Right lobe of liver (tissue), 6 donors: Measurements from ENCODE around the gene PEPD. TPM values are rescaled to one million over a fixed set of nuclear protein-coding genes. Genes with fewer than 3 reads are reported as not detected.

ENCODE experiments used
- ATAC-seq, 4 donors: fragments of 200-7000 bp; cut with Tn5 transposase; one replicate each; pipeline ENCODE4 v1.9.1; 2020; ENCODE audit warnings: mild to moderate bottlenecking in 4 of 4, moderate library complexity in 4 of 4
- DNase-seq, 3 donors: peaks; one replicate each; pipeline ENCODE4 v3.0.0-alpha.2; 2020
- H3K27ac ChIP-seq, 3 donors: fragments of 200-600 bp; one replicate each; pipeline ENCODE4 v1.8.0; 2022
- H3K27me3 ChIP-seq, 2 donors: fragments of 200-600 bp; one replicate each; pipeline ENCODE4 v1.8.0; 2022
- H3K36me3 ChIP-seq, 4 donors: fragments of 200-600 bp; sonication (generic) in 1 of 4; one replicate each; pipeline versions ENCODE4 v1.5.1 to v1.8.0; 2017 to 2022; ENCODE audit warnings: control low read depth in 1 of 4
- H3K4me1 ChIP-seq, 4 donors: fragments of 200-600 bp; sonication (generic) in 1 of 4; one replicate each; pipeline versions ENCODE4 v1.5.1 to v1.8.0; 2017 to 2022; ENCODE audit warnings: control low read depth in 1 of 4
- H3K4me3 ChIP-seq, 3 donors: fragments of 200-600 bp; one replicate each; pipeline ENCODE4 v1.8.0; 2022
- H3K9me3 ChIP-seq, 4 donors: fragments of 200-600 bp; sonication (generic) in 1 of 4; one replicate each; pipeline versions ENCODE4 v1.5.1 to v1.8.0; 2017 to 2022; ENCODE audit warnings: control low read depth in 1 of 4
- CTCF ChIP-seq, 4 donors: fragments of 200-600 bp in 3 of 4; fragments of 450-650 bp in 1 of 4; IDR thresholded peaks; one replicate each; pipeline versions ENCODE4 v1.5.1 to v1.8.0; 2016 to 2022; ENCODE audit warnings: antibody characterized with exemption in 4 of 4, mild to moderate bottlenecking in 2 of 4
- POLR2A ChIP-seq: fragments of 450-650 bp; IDR thresholded peaks from one replicate; pipeline ENCODE4 v1.6.1; 2017; ENCODE audit warnings: antibody characterized with exemption, mild to moderate bottlenecking
- WGBS: methylation state at CpG from one replicate; pipeline ENCODE4 v1.1.6; 2018; ENCODE audit warnings: low coverage, low lambda C conversion rate; ENCODE audit not compliant: insufficient coverage; ENCODE audit errors: missing lambda C conversion rate; 5-methylcytosine and 5-hydroxymethylcytosine counted together
- intact Hi-C, 2 donors: fragments of 100-400 bp; cut with DNase I; formaldehyde crosslinking; loops; one replicate each; pipeline versions ENCODE4 v1.11.2 to v1.14.1; 2022
- total RNA-seq, 6 experiments: library from RNA; depleted of rRNA in 2 of 6; stranded (reverse); fragments of >200 nt in 2 of 6; fragmentation: NEBNext Ultra II Directional in 3 of 6; extraction: Animal tissue kit (Norgen Biotek cat#: 25700) in 3 of 6; gene quantifications; one replicate each; pipeline versions ENCODE4 v1.1.0 to v1.2.4, GENCODE V29; 2016 to 2023
- donor health status: DM: no; HTN: yes; CAD: no.
- donor health status: DM: no; HTN: no; CAD: no.
- donor health status: DM: no; HTN: no; CAD: no.
- donor health status: DM: no; HTN: yes; CAD: no.
- donor health status: DM: no; HTN: yes; CAD: no.

The PEPD gene
- total RNA-seq, 6 experiments from 2014 or later: 121 to 261 (median 167) TPM

GRCh38 chr19:33400856-33401682, 120.5 kb downstream of the PEPD start:
- Histone ChIP-seq H3K36me3 (no peaks in the 10 kb centered on the region), H3K27ac (peak overlapping the region in 2 of 3 donors; percentile 96 to 99), H3K4me3 (peak overlapping the region in 1 of 3 donors; percentile 21), H3K4me1 (peaks cover 0 to 95% (median 48%) of the 10 kb centered on the region in 4 donors), H3K9me3 (no peaks in the 10 kb centered on the region), H3K27me3 (no peaks in the 10 kb centered on the region)
- ATAC-seq (peak in 2 of 4 donors; percentile 0 to 12), DNase-seq (peak; percentile 46 to 74 (median 66))
- WGBS: no CpG with 5 or more reads among the region's 24 CpGs
- intact Hi-C loops: loop anchor here (5.0 to 10.0 kb wide), 3 partner anchors 66 to 99 kb away; partner anchors contain the start of gene CEBPA (in 2 of the 2)
- peak; percentile 12 for TF ChIP-seq POLR2A
- TF ChIP-seq CTCF (IDR thresholded peaks at IDR 0.05): no peak

GRCh38 chr19:33399745-33400681, 121.6 kb downstream of the PEPD start:
- TF ChIP-seq POLR2A (peak; percentile 0), CTCF (IDR thresholded peaks at IDR 0.05) (peak in 2 of 4 donors; percentile 5 to 19)
- no peaks in the 10 kb centered on the region for H3K36me3 ChIP-seq
- peak; percentile 75 to 95 (median 91) for DNase-seq
- no peaks in the 10 kb centered on the region for H3K9me3 ChIP-seq
- 25% methylated on average over 12 of the region's 22 CpGs for WGBS
- H3K4me3 ChIP-seq: peak overlapping the region in 1 of 3 donors; percentile 21
- ATAC-seq: peak; percentile 44 to 66 (median 61)
- intact Hi-C loops: loop anchor here (5.0 to 10.0 kb wide), 3 partner anchors 65 to 98 kb away; partner anchors contain the start of gene CEBPA (in 2 of the 2)
- H3K27ac ChIP-seq: peak overlapping the region in 2 of 3 donors; percentile 96 to 99
- H3K27me3 ChIP-seq: no peaks in the 10 kb centered on the region
- peaks cover 0 to 95% (median 49%) of the 10 kb centered on the region in 4 donors for H3K4me1 ChIP-seq

- TF ChIP-seq POLR2A: no peak
- TF ChIP-seq CTCF (IDR thresholded peaks at IDR 0.05): no peak
- WGBS: 87% methylated on average over 11 of the region's 28 CpGs
- no peak for ATAC-seq
- peak in 2 of 3 donors; percentile 21 to 46 for DNase-seq
- no peaks in the 10 kb centered on the region for H3K9me3 ChIP-seq
- no peak overlapping the region for H3K4me3 ChIP-seq
- peak overlapping the region in 2 of 3 donors; percentile 96 to 99 for H3K27ac ChIP-seq
- H3K4me1 ChIP-seq: peaks cover 0 to 95% (median 49%) of the 10 kb centered on the region in 4 donors
- no peaks in the 10 kb centered on the region for H3K27me3 ChIP-seq
- no peaks in the 10 kb centered on the region for H3K36me3 ChIP-seq
- intact Hi-C loops: no loop called here
Measured at GRCh38 chr19:33399081-33399744, 122.4 kb downstream of the PEPD start.
